ENCODE results near the gene NTM.

DNA sequence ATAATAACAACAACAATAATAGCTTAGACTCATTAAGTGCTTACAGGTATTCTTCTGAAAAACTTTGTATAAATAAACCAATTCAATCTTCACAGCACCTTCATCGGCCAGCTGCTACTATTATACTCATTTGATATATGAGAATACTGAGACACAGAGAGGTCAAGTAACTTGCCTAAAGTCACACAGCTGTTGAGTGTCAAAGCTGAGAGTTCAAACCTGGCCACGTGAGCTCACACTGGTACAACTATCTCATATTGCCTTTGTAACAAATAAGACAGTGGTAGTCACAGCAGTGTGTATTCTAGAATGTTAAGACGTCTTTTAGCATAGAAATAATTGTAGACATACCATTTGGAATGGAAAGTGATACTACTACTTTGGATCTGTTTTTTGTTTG, 268.5 kb downstream of the NTM start:
- TF ChIP-seq POLR2AphosphoS5 (IDR thresholded peaks at IDR 0.05) (no peak), POLR2A (IDR thresholded peaks at IDR 0.05) (no peak)
- TF ChIP-seq, protein P1, sequence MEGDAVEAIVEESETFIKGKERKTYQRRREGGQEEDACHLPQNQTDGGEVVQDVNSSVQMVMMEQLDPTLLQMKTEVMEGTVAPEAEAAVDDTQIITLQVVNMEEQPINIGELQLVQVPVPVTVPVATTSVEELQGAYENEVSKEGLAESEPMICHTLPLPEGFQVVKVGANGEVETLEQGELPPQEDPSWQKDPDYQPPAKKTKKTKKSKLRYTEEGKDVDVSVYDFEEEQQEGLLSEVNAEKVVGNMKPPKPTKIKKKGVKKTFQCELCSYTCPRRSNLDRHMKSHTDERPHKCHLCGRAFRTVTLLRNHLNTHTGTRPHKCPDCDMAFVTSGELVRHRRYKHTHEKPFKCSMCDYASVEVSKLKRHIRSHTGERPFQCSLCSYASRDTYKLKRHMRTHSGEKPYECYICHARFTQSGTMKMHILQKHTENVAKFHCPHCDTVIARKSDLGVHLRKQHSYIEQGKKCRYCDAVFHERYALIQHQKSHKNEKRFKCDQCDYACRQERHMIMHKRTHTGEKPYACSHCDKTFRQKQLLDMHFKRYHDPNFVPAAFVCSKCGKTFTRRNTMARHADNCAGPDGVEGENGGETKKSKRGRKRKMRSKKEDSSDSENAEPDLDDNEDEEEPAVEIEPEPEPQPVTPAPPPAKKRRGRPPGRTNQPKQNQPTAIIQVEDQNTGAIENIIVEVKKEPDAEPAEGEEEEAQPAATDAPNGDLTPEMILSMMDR (IDR thresholded peaks at IDR 0.05) = no peak
